Body of pancreas (tissue), 4 donors: ENCODE results near the gene ARHGEF17. TPM values are rescaled to one million over a fixed set of nuclear protein-coding genes. Genes with fewer than 3 reads are reported as not detected.

Experiments used
- ATAC-seq: fragments of 150-250 bp; one replicate; pipeline ENCODE4 v1.9.1; 2016
- DNase-seq, 4 donors: peaks; one replicate each; pipeline ENCODE4 v3.0.0-alpha.2; 2019
- H3K27ac ChIP-seq, 4 donors: fragments of 200-600 bp; sonication (generic); 1 replicate in 3 of 4; 2 replicates in 1 of 4; pipeline versions ENCODE4 v1.5.1 to v1.6.1; 2016 to 2019; ENCODE audit warnings: mild to moderate bottlenecking in 1 of 4, mixed read lengths in 1 of 4, moderate library complexity in 1 of 4
- H3K27me3 ChIP-seq, 2 donors: fragments of 200-600 bp; sonication (generic); one replicate each; pipeline ENCODE4 v1.6.0; 2016; ENCODE audit warnings: mild to moderate bottlenecking in 1 of 2
- H3K36me3 ChIP-seq, 2 donors: fragments of 200-600 bp; sonication (generic); replicated peaks in 1 of 2; 2 replicates each; pipeline ENCODE4 v1.5.1; 2016; ENCODE audit warnings: low read depth in 2 of 2; ENCODE audit not compliant: insufficient read depth in 1 of 2
- H3K4me1 ChIP-seq: fragments of 200-600 bp; sonication (generic); one replicate; pipeline ENCODE4 v1.6.0; 2016
- H3K4me3 ChIP-seq, 2 donors: fragments of 200-600 bp; sonication (generic); 1 replicate in 1 of 2; 2 replicates in 1 of 2; pipeline ENCODE4 v1.5.1; 2016 to 2019
- H3K9me3 ChIP-seq, 3 donors: fragments of 200-600 bp; sonication (generic); 1 replicate in 2 of 3; 2 replicates in 1 of 3; pipeline ENCODE4 v1.5.1; 2016
- CTCF ChIP-seq, 7 experiments: fragments of 450-650 bp in 4 of 7; fragments of 200-600 bp in 3 of 7; sonication (generic) in 3 of 7; IDR thresholded peaks; one replicate each; pipeline ENCODE4 v1.5.1; 2016 to 2019; ENCODE audit warnings: antibody characterized with exemption in 7 of 7
- POLR2A ChIP-seq, 3 donors: fragments of 450-650 bp; IDR thresholded peaks; one replicate each; pipeline ENCODE4 v1.6.1; 2016; ENCODE audit warnings: antibody characterized with exemption in 3 of 3, mild to moderate bottlenecking in 2 of 3
- WGBS, 2 donors: methylation state at CpG; one replicate each; pipeline ENCODE4 v1.1.5; 2017; 5-methylcytosine and 5-hydroxymethylcytosine counted together
- intact Hi-C: fragments of 100-400 bp; cut with DNase I; formaldehyde crosslinking; loops from one replicate; pipeline ENCODE4 v1.15.1; 2023
- total RNA-seq, 2 donors: library from RNA; depleted of rRNA; stranded (reverse); fragments of >200 nt; gene quantifications; one replicate each; pipeline ENCODE4 v1.1.0, GENCODE V29; 2016

Gene ARHGEF17
- total RNA-seq, 2 donors from 2014 or later, result 19.2 to 28.0 TPM

GRCh38 chr11:73372375-73372993, 64.4 kb downstream of the ARHGEF17 start:
- H3K27me3 ChIP-seq, result no peaks in the 10 kb centered on the region
- H3K4me1 ChIP-seq, result peaks cover 12% of the 10 kb centered on the region
- intact Hi-C loops, result no loop called here
- H3K36me3 ChIP-seq, result no peaks in the 10 kb centered on the region
- 57 to 65% methylated on average over 6 of the region's 6 CpGs for WGBS, 2 donors
- H3K4me3 ChIP-seq, result no peak overlapping the region
- no peak for DNase-seq
- no peak for ATAC-seq
- H3K9me3 ChIP-seq, result no peaks in the 10 kb centered on the region
- TF ChIP-seq CTCF (IDR thresholded peaks at IDR 0.05) (no peak), POLR2A (IDR thresholded peaks at IDR 0.05) (no peak)
- H3K27ac ChIP-seq, result no peak overlapping the region

- ATAC-seq (no peak), DNase-seq (no peak)
- Histone ChIP-seq H3K27ac (no peak overlapping the region), H3K27me3 (no peaks in the 10 kb centered on the region), H3K4me3 (no peak overlapping the region), H3K4me1 (peaks cover 15% of the 10 kb centered on the region), H3K36me3 (no peaks in the 10 kb centered on the region), H3K9me3 (no peaks in the 10 kb centered on the region)
- TF ChIP-seq CTCF (IDR thresholded peaks at IDR 0.05) (no peak), POLR2A (IDR thresholded peaks at IDR 0.05) (no peak)
- 79 to 83% methylated on average over 4 of the region's 4 CpGs for WGBS, 2 donors
- intact Hi-C loops, result no loop called here
These were observed 66.1 kb downstream of the ARHGEF17 start for GRCh38 chr11:73374151-73374550.

- WGBS, 2 donors, result 68 to 70% methylated on average over 3 to 6 of the region's 6 CpGs
- Histone ChIP-seq H3K4me1 (peaks cover 23% of the 10 kb centered on the region), H3K27me3 (no peaks in the 10 kb centered on the region), H3K4me3 (no peak overlapping the region), H3K9me3 (no peaks in the 10 kb centered on the region), H3K36me3 (no peaks in the 10 kb centered on the region), H3K27ac (peak overlapping the region in 3 of 4 donors; percentile 66 to 81 (median 67))
- intact Hi-C loops, result no loop called here
- no peak for DNase-seq
- TF ChIP-seq CTCF (IDR thresholded peaks at IDR 0.05) (no peak), POLR2A (IDR thresholded peaks at IDR 0.05) (no peak)
- ATAC-seq, result no peak
These were observed 67.7 kb downstream of the ARHGEF17 start for GRCh38 chr11:73375830-73376159.

GRCh38 chr11:73376160-73376802, 68.2 kb downstream of the ARHGEF17 start, which contains the start of gene RELT:
Gene RELT, plus strand, starts transcription at chr11:73376399. Its CDS starts 12,738 bp downstream, at chr11:73389137.
- ATAC-seq, result peak; percentile 92
- H3K9me3 ChIP-seq, result no peaks in the 10 kb centered on the region
- H3K4me3 ChIP-seq, result peak within 1 kb of the TSS; percentile 35 to 38
- H3K36me3 ChIP-seq, result no peaks in the 10 kb centered on the region
- H3K27me3 ChIP-seq, result no peaks in the 10 kb centered on the region
- H3K27ac ChIP-seq, result peak within 1 kb of the TSS; percentile 20 to 81 (median 66)
- TF ChIP-seq POLR2A (IDR thresholded peaks at IDR 0.05), result peak; percentile 40 to 58 (median 53)
- peak; percentile 87 to 98 (median 92) for TF ChIP-seq CTCF (IDR thresholded peaks at IDR 0.05)
- intact Hi-C loops, result no loop called here
- H3K4me1 ChIP-seq, result peaks cover 23% of the 10 kb centered on the region
- 1% methylated on average over 69 of the region's 96 CpGs; no CpG with 5 or more reads in 1 of the 2 donors for WGBS, 2 donors
- peak; percentile 85 to 90 (median 88) for DNase-seq
